Measurements from ENCODE around the gene DNAJC17.

DNA sequence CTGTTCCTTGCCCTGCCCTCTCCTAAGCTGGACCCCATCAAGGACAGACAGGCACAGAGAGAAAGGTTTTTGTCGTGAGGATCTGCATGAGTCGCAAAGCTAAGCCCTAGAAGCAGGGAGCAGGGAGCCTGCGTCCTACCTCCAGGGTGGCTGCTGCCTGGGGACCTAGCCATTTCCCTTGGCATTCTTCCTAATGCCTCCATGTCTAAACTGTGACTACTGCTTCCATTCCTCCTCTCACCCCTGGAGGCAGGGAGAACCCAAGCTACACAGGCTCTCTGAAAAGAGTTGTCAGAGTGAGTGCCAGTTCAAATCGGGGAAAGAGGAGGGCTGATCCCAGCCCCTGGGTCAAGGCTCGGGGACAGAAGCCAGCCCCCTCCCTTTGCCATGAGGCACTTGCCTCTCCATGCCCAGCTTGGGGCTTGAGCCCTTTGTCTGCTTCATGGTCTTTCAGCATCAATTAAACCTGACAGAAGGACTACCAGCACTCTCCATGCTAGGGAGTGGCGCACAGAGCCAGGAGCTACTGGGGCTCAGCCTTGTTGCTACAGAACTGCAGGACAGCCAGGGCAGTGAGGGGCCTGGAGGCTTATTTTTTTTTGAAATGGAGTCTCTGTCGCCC is 41.0 kb downstream of the DNAJC17 start:
- TF ChIP-seq POLR2A (IDR thresholded peaks at IDR 0.05): no peak
- TF ChIP-seq POLR2AphosphoS5 (IDR thresholded peaks at IDR 0.05): no peak
- TF ChIP-seq CTCF (IDR thresholded peaks at IDR 0.05): no peak
